Neural progenitor cell (in vitro differentiated cells): Measurements from ENCODE around the gene CEP85. TPM values are rescaled to one million over a fixed set of nuclear protein-coding genes. Genes with fewer than 3 reads are reported as not detected.

ENCODE experiments used
- total RNA-seq: library from RNA; depleted of rRNA; stranded (reverse); fragments of >200 nt; gene quantifications from 2 replicates; pipeline ENCODE4 v1.2.3, GENCODE V29; 2015; ENCODE audit warnings: low replicate concordance

Gene CEP85
- total RNA-seq, 1 donor from 2014 or later, result 41.4 TPM

Other genes with a start within 250 kb of the CEP85 start
- gene PAFAH2, start 236.1 kb upstream of the CEP85 start, total RNA-seq, result 16.6 and 18.2 TPM in 2 replicates
- 0.95 and 2.1 TPM in 2 replicates for gene EXTL1, start 212.4 kb upstream of the CEP85 start, total RNA-seq
- not detected in 2 replicates for gene SLC30A2, start 188.1 kb upstream of the CEP85 start, total RNA-seq
- gene TRIM63, start 166.6 kb upstream of the CEP85 start, total RNA-seq, result not detected in 2 replicates
- 11.0 and 12.0 TPM in 2 replicates for gene PDIK1L, start 122.4 kb upstream of the CEP85 start, total RNA-seq
- gene FAM110D, start 75.1 kb upstream of the CEP85 start, total RNA-seq, result 0.28 and 0.50 TPM in 2 replicates
- gene C1orf232, start 65.2 kb upstream of the CEP85 start, total RNA-seq, result not detected in 2 replicates
- 3.3 and 13.3 TPM in 2 replicates for gene ZNF593, start 64.3 kb upstream of the CEP85 start, total RNA-seq
- gene ZNF593OS, start 62.4 kb upstream of the CEP85 start, total RNA-seq, result 0.67 and 2.1 TPM in 2 replicates
- 7.8 and 13.0 TPM in 2 replicates for gene CNKSR1, start 56.7 kb upstream of the CEP85 start, total RNA-seq
- gene CATSPER4, start 43.6 kb upstream of the CEP85 start, total RNA-seq, result 0.40 TPM in 1 of 2 replicates, not detected in the other
- gene SH3BGRL3, start 45.9 kb downstream of the CEP85 start, total RNA-seq, result 15.6 and 41.9 TPM in 2 replicates
- 5.9 and 10.2 TPM in 2 replicates for gene UBXN11, start 72.4 kb downstream of the CEP85 start, total RNA-seq
- gene CD52, start 83.8 kb downstream of the CEP85 start, total RNA-seq, result 2.5 and 7.3 TPM in 2 replicates
- gene CRYBG2, start 119.9 kb downstream of the CEP85 start, total RNA-seq, result 3.0 and 6.5 TPM in 2 replicates
- not detected in 2 replicates for gene ZNF683, start 138.6 kb downstream of the CEP85 start, total RNA-seq
- 1,311 and 1,384 TPM in 2 replicates for gene LIN28A, start 176.6 kb downstream of the CEP85 start, total RNA-seq
- 30.5 and 43.0 TPM in 2 replicates for gene DHDDS, start 198.1 kb downstream of the CEP85 start, total RNA-seq
- 831 and 964 TPM in 2 replicates for gene HMGN2, start 238.2 kb downstream of the CEP85 start, total RNA-seq